Measurements from ENCODE around the gene EYA2. TPM values are rescaled to one million over a fixed set of nuclear protein-coding genes. Genes with fewer than 3 reads are reported as not detected.

EYA2 gene
- total and polyA plus RNA-seq, 4 donors = 0.17 to 0.54 (median 0.23) TPM; not detected in 1

DNA sequence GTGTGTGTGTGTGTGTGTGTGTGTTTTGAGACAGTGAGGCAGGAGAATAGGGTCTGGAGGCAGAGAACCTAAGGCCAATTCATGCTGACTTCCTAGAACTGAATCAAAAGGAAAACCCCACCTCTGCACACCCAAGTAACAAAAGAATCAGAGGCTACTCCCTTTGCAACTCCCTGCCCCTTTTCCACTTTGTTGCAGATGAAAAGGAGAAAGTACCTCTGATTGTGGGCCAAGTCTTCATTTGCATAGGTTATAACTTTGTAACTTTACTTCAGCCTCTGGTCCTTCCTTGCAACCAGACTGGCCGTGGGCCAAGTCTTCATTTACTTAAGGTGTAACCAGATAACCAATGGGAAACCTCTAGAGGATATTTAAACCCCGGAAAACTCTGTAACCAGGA is 168.8 kb downstream of the EYA2 start:
- Histone ChIP-seq H3K27me3 (ENCODE audit: control insufficient read depth in 4 of 4, insufficient read depth in 4 of 4, low read length in 3 of 4) (no peaks in the 10 kb centered on the region), H3K9ac (ENCODE audit: low read depth in 1 of 2, low read length in 2 of 2) (no peak overlapping the region), H3K4me3 (ENCODE audit: low read depth in 1 of 3, low read length in 3 of 3) (no peak overlapping the region), H3K4me1 (ENCODE audit: control insufficient read depth in 4 of 4, insufficient read depth in 4 of 4, low read length in 3 of 4) (no peaks in the 10 kb centered on the region), H3K27ac (ENCODE audit: low read depth in 1 of 2, low read length in 2 of 2) (no peak overlapping the region), H3K9me3 (ENCODE audit: control insufficient read depth in 4 of 4, low read length in 3 of 4) (peaks cover 5 to 15% (median 8%) of the 10 kb centered on the region in 4 donors), H3K36me3 (ENCODE audit: control insufficient read depth in 4 of 4, insufficient read depth in 3 of 4, low read depth in 1 of 4, low read length in 3 of 4) (no peaks in the 10 kb centered on the region)
- TF ChIP-seq, protein P1, sequence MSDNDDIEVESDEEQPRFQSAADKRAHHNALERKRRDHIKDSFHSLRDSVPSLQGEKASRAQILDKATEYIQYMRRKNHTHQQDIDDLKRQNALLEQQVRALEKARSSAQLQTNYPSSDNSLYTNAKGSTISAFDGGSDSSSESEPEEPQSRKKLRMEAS (IDR thresholded peaks at IDR 0.05) = no peak
- no peak for TF ChIP-seq HNF4G (IDR thresholded peaks at IDR 0.05)
- TF ChIP-seq, protein P2, sequence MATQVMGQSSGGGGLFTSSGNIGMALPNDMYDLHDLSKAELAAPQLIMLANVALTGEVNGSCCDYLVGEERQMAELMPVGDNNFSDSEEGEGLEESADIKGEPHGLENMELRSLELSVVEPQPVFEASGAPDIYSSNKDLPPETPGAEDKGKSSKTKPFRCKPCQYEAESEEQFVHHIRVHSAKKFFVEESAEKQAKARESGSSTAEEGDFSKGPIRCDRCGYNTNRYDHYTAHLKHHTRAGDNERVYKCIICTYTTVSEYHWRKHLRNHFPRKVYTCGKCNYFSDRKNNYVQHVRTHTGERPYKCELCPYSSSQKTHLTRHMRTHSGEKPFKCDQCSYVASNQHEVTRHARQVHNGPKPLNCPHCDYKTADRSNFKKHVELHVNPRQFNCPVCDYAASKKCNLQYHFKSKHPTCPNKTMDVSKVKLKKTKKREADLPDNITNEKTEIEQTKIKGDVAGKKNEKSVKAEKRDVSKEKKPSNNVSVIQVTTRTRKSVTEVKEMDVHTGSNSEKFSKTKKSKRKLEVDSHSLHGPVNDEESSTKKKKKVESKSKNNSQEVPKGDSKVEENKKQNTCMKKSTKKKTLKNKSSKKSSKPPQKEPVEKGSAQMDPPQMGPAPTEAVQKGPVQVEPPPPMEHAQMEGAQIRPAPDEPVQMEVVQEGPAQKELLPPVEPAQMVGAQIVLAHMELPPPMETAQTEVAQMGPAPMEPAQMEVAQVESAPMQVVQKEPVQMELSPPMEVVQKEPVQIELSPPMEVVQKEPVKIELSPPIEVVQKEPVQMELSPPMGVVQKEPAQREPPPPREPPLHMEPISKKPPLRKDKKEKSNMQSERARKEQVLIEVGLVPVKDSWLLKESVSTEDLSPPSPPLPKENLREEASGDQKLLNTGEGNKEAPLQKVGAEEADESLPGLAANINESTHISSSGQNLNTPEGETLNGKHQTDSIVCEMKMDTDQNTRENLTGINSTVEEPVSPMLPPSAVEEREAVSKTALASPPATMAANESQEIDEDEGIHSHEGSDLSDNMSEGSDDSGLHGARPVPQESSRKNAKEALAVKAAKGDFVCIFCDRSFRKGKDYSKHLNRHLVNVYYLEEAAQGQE (IDR thresholded peaks at IDR 0.05) = no peak
- 51% methylated on average over 2 of the region's 2 CpGs for WGBS
- no peak for DNase-seq (ENCODE audit: low spot score)

DNA sequence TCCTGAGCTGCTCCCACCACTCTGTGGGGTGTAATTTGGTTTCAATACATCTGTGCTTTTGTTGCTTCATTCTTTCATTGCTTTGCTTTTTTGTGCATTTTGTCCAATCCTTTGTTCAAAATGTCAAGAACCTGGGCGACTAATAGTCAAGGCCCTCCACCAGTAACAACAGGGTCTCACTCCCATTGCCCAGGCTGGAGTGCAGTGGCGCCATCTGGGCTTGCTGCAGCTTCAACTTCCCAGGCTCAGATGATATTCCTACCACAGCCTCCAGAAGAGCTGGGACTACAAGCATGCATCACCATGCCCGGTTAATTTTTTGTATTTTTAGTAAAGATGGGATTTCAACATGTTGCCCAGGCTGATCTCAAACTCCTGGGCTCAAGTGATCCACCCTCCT is 169.2 kb downstream of the EYA2 start:
- 72% methylated on average over 3 of the region's 3 CpGs for WGBS

More for the DNA sequence above, 169.2 kb downstream of the EYA2 start:
- no peak overlapping the region for H3K4me3 ChIP-seq (ENCODE audit: low read depth in 1 of 3, low read length in 3 of 3)
- H3K9me3 ChIP-seq (ENCODE audit: control insufficient read depth in 4 of 4, low read length in 3 of 4) = peaks cover 6 to 19% (median 9%) of the 10 kb centered on the region in 4 donors
- H3K4me1 ChIP-seq (ENCODE audit: control insufficient read depth in 4 of 4, insufficient read depth in 4 of 4, low read length in 3 of 4) = no peaks in the 10 kb centered on the region
- no peak overlapping the region for H3K27ac ChIP-seq (ENCODE audit: low read depth in 1 of 2, low read length in 2 of 2)
- H3K36me3 ChIP-seq (ENCODE audit: control insufficient read depth in 4 of 4, insufficient read depth in 3 of 4, low read depth in 1 of 4, low read length in 3 of 4) = no peaks in the 10 kb centered on the region
- H3K27me3 ChIP-seq (ENCODE audit: control insufficient read depth in 4 of 4, insufficient read depth in 4 of 4, low read length in 3 of 4) = no peaks in the 10 kb centered on the region
- no peak for TF ChIP-seq JUND (IDR thresholded peaks at IDR 0.05)
- TF ChIP-seq, protein P2 (IDR thresholded peaks at IDR 0.05) = no peak
- no peak for TF ChIP-seq FOXA1 (IDR thresholded peaks at IDR 0.05)
- no peak for TF ChIP-seq GABPA (IDR thresholded peaks at IDR 0.05 in 1 of 2, conservative IDR thresholded peaks at IDR 0.05 in 1 of 2)
- no peak for TF ChIP-seq EGR1 (IDR thresholded peaks at IDR 0.05; ENCODE audit: low read depth in 2 of 2)
- TF ChIP-seq, protein P1 (IDR thresholded peaks at IDR 0.05) = no peak
- TF ChIP-seq RXRA (IDR thresholded peaks at IDR 0.05) = no peak
- no peak for TF ChIP-seq YY1 (IDR thresholded peaks at IDR 0.05)
- no peak for DNase-seq (ENCODE audit: low spot score)
- H3K9ac ChIP-seq (ENCODE audit: low read depth in 1 of 2, low read length in 2 of 2) = no peak overlapping the region
